IMR-90 (cell line): ENCODE measurements around the gene RUNX1. TPM values are rescaled to one million over a fixed set of nuclear protein-coding genes. Genes with fewer than 3 reads are reported as not detected.

ENCODE experiments used
- ATAC-seq: fragments of 200-7000 bp; cut with Tn5 transposase; 2 replicates; pipeline ENCODE4 v1.9.1; 2020; ENCODE audit warnings: low read depth, mild to moderate bottlenecking, moderate library complexity
- BruUV-seq: library from RNA; stranded (reverse); fragments of 400-500 nt; replicated peaks from 2 replicates; lab custom pipeline; 2021; lab: Mats Ljungman, UMichigan
- CTCF ChIA-PET: fragments of 300-600 bp; formaldehyde crosslinking; extraction: SDS; loops from one replicate; lab custom pipeline; 2021; ENCODE audit warnings: antibody characterized with exemption; lab: Yijun Ruan, JAX
- POLR2A ChIA-PET: fragments of 300-600 bp; sonication (Branson Sonifier 250); formaldehyde crosslinking; loops from one replicate; lab custom pipeline; 2022; ENCODE audit warnings: antibody characterized with exemption; ENCODE audit not compliant: unreplicated experiment; lab: Charles Lee
- DNase-seq: peaks from one replicate; pipeline ENCODE4 v3.0.0; 2013
- H2AFZ ChIP-seq: replicated peaks from 2 replicates; pipeline ENCODE3; 2013; ENCODE audit warnings: low read length, mild to moderate bottlenecking; ENCODE audit not compliant: poor library complexity
- H2AK5ac ChIP-seq: 2 replicates; pipeline ENCODE4 v1.6.1; 2013; ENCODE audit warnings: low read depth, low read length, inconsistent platforms
- H2AK9ac ChIP-seq: replicated peaks from 2 replicates; pipeline ENCODE3; 2013; ENCODE audit warnings: mild to moderate bottlenecking, low read depth, low read length, moderate library complexity; ENCODE audit not compliant: poor library complexity
- H2BK120ac ChIP-seq: 2 replicates; pipeline ENCODE4 v1.6.1; 2013; ENCODE audit warnings: low read depth, low read length, inconsistent platforms
- H2BK15ac ChIP-seq: 3 replicates; pipeline ENCODE4 v1.6.1; 2013; ENCODE audit warnings: low read depth, low read length, inconsistent platforms
- H2BK20ac ChIP-seq: 2 replicates; pipeline ENCODE4 v1.6.1; 2013; ENCODE audit warnings: low read depth, mild to moderate bottlenecking, inconsistent platforms, low read length, moderate library complexity
- H2BK5ac ChIP-seq: 2 replicates; pipeline ENCODE4 v1.6.1; 2013; ENCODE audit warnings: mild to moderate bottlenecking, low read depth, low read length, inconsistent platforms; ENCODE audit not compliant: poor library complexity, severe bottlenecking
- H3K14ac ChIP-seq: replicated peaks from 2 replicates; pipeline ENCODE4 v1.6.1; 2013; ENCODE audit warnings: low read depth, low read length, inconsistent platforms
- H3K18ac ChIP-seq: 2 replicates; pipeline ENCODE4 v1.6.1; 2013; ENCODE audit warnings: low read depth, low read length, control low read depth
- H3K23ac ChIP-seq: 2 replicates; pipeline ENCODE4 v1.6.1; 2013; ENCODE audit warnings: low read depth, low read length, inconsistent platforms
- H3K27ac ChIP-seq: 2 replicates; pipeline ENCODE4 v1.5.1; 2013; ENCODE audit warnings: mild to moderate bottlenecking, control low read depth, low read length; ENCODE audit not compliant: insufficient read depth
- H3K27me3 ChIP-seq: 2 replicates; pipeline ENCODE4 v1.6.1; 2013; ENCODE audit warnings: low read length; ENCODE audit not compliant: control insufficient read depth, insufficient read depth
- H3K36me3 ChIP-seq: 2 replicates; pipeline ENCODE4 v1.6.1; 2013; ENCODE audit warnings: low read length, mixed read lengths; ENCODE audit not compliant: control insufficient read depth, insufficient read depth
- H3K4ac ChIP-seq: 2 replicates; pipeline ENCODE4 v1.6.1; 2013; ENCODE audit warnings: low read depth, low read length, inconsistent platforms
- H3K4me1 ChIP-seq: 2 replicates; pipeline ENCODE4 v1.6.1; 2013; ENCODE audit warnings: low read length, mixed read lengths; ENCODE audit not compliant: control insufficient read depth, insufficient read depth
- H3K4me2 ChIP-seq: 2 replicates; pipeline ENCODE4 v1.6.1; 2013; ENCODE audit warnings: low read depth, mild to moderate bottlenecking, control low read depth, low read length, moderate library complexity
- H3K4me3 ChIP-seq: 2 replicates; pipeline ENCODE4 v1.5.1; 2013; ENCODE audit warnings: low read depth, mild to moderate bottlenecking, control low read depth, low read length, moderate library complexity; ENCODE audit not compliant: insufficient read depth
- H3K56ac ChIP-seq: 2 replicates; pipeline ENCODE4 v1.6.1; 2013; ENCODE audit warnings: low read length, inconsistent platforms; ENCODE audit not compliant: insufficient read depth; ENCODE audit errors: extremely low read depth
- H3K79me1 ChIP-seq, 2 experiments: 2 replicates each; pipeline ENCODE4 v1.6.1; 2013; ENCODE audit warnings: low read length in 2 of 2, inconsistent platforms in 1 of 2, low read depth in 1 of 2
- H3K9ac ChIP-seq: 2 replicates; pipeline ENCODE4 v1.6.1; 2013; ENCODE audit warnings: low read depth, low read length, control low read depth
- H3K9me1 ChIP-seq: 2 replicates; pipeline ENCODE4 v1.6.1; 2013; ENCODE audit warnings: low read length, inconsistent platforms; ENCODE audit not compliant: insufficient read depth
- H3K9me3 ChIP-seq: 2 replicates; pipeline ENCODE4 v1.6.1; 2013; ENCODE audit warnings: low read length; ENCODE audit not compliant: control insufficient read depth, insufficient read depth
- H4K20me1 ChIP-seq: 2 replicates; pipeline ENCODE4 v1.6.1; 2013; ENCODE audit warnings: low read length, inconsistent platforms; ENCODE audit not compliant: insufficient read depth
- H4K5ac ChIP-seq: 2 replicates; pipeline ENCODE4 v1.6.1; 2013; ENCODE audit warnings: mild to moderate bottlenecking, low read depth, low read length, control low read depth
- H4K8ac ChIP-seq, 2 experiments: 2 replicates each; pipeline ENCODE4 v1.6.1; 2013; ENCODE audit warnings: low read depth in 2 of 2, low read length in 2 of 2, control low read depth in 1 of 2, inconsistent platforms in 1 of 2
- H4K91ac ChIP-seq: 2 replicates; pipeline ENCODE4 v1.6.1; 2013; ENCODE audit warnings: low read depth, low read length, inconsistent platforms; ENCODE audit not compliant: insufficient read depth
- CHD1 ChIP-seq: IDR thresholded peaks from 2 replicates; pipeline ENCODE4 v1.6.1; 2012; ENCODE audit warnings: low read depth, low read length, improper control_type of control experiment
- FOS ChIP-seq: fragments of 150-350 bp; IDR thresholded peaks from 2 replicates; pipeline ENCODE4 v1.6.1; 2016; ENCODE audit warnings: low read depth, low read length
- MAFK ChIP-seq: IDR thresholded peaks from 2 replicates; pipeline ENCODE4 v1.6.1; 2012; ENCODE audit warnings: low read depth, low read length, improper control_type of control experiment
- MAZ ChIP-seq: IDR thresholded peaks from 2 replicates; pipeline ENCODE4 v1.6.1; 2012; ENCODE audit warnings: low read depth, mild to moderate bottlenecking, low read length, improper control_type of control experiment, moderate library complexity, borderline replicate concordance
- MXI1 ChIP-seq: IDR thresholded peaks from 2 replicates; pipeline ENCODE4 v1.6.1; 2012; ENCODE audit warnings: low read depth, mild to moderate bottlenecking, low read length, moderate library complexity, borderline replicate concordance
- POLR2A ChIP-seq: IDR thresholded peaks from 2 replicates; pipeline ENCODE4 v1.6.1; 2012; ENCODE audit warnings: mild to moderate bottlenecking, low read depth, low read length
- dilution Hi-C: fragments of 300-500 bp; cut with HindIII; formaldehyde crosslinking; loops from one replicate; pipeline ENCODE4 v1.14.3; 2018; ENCODE audit warnings: low sequenced_read_pairs; ENCODE audit not compliant: unreplicated experiment
- in situ Hi-C: fragments of 300-500 bp; cut with MboI; formaldehyde crosslinking; loops from 3 replicates; pipeline ENCODE4 v1.14.3; 2019; ENCODE audit warnings: low sequenced_read_pairs, inconsistent platforms, mixed read lengths
- intact Hi-C: fragments of 100-400 bp; cut with micrococcal nuclease; formaldehyde crosslinking; loops from 2 replicates; pipeline ENCODE4 v1.10.0; 2022
- polyA plus RNA-seq, 3 experiments: library from polyadenylated mRNA; depleted of rRNA; stranded (reverse); fragments of >200 nt; gene quantifications; 2 replicates each; pipeline ENCODE4 v1.2.3, GENCODE V29; 2012; ENCODE audit warnings: low replicate concordance in 1 of 3
- total RNA-seq: library from RNA; depleted of rRNA; stranded (reverse); fragments of >200 nt; gene quantifications from 2 replicates; pipeline ENCODE4 v1.2.3, GENCODE V29; 2012

The RUNX1 gene
- total and polyA plus RNA-seq, 2 of the 4 experiments (the other 2 are of a cell fraction) = 34.5 to 56.5 TPM

GRCh38 chr21:34983680-34984086 lies 65.4 kb downstream of the RUNX1 start:
- ATAC-seq = peak; percentile 69

More at GRCh38 chr21:34983680-34984086, 65.4 kb downstream of the RUNX1 start:
- no peak overlapping the region for H3K4me3 ChIP-seq
- H2AFZ ChIP-seq = no peak overlapping the region
- peak overlapping the region; percentile 85 for H3K4ac ChIP-seq
- in situ Hi-C loops = no loop called here
- H3K9me1 ChIP-seq = peaks cover 23% of the 10 kb centered on the region
- peak overlapping the region; percentile 78 for H3K56ac ChIP-seq
- TF ChIP-seq MAZ = no peak
- no peak for TF ChIP-seq POLR2A
- no peak for TF ChIP-seq MXI1
- peak; percentile 54 for TF ChIP-seq MAFK
- no peak for TF ChIP-seq CHD1
- TF ChIP-seq FOS = no peak
- DNase-seq = peak; percentile 63
- peaks cover 0 to 25% of the 10 kb centered on the region in 2 experiments; a peak in 2 of 4 replicates for H3K79me1 ChIP-seq
- H3K27ac ChIP-seq = peak overlapping the region; percentile 52
- peak overlapping the region; percentile 83 for H3K18ac ChIP-seq
- peak overlapping the region; percentile 29; the same call in 1 of the 2 replicates for H3K4me2 ChIP-seq
- peak overlapping the region; percentile 97 for H2BK5ac ChIP-seq
- no peaks in the 10 kb centered on the region for H3K36me3 ChIP-seq
- no peaks in the 10 kb centered on the region for H3K27me3 ChIP-seq
- H4K8ac ChIP-seq = peak overlapping the region; percentile 12 to 81
- peak overlapping the region; percentile 80 for H4K91ac ChIP-seq
- ChIA-PET CTCF (interaction anchor here (1.6 kb wide), 1 partner anchor 9 kb away, joined by 8 read pairs; no protein-coding TSS in a partner anchor), POLR2A (no interaction called here)
- intact Hi-C loops = loop anchor here (5.0 kb wide), 1 partner anchor 66 kb away; no protein-coding TSS in a partner anchor
- no peak overlapping the region for H2AK9ac ChIP-seq
- peak overlapping the region; percentile 95 for H2BK120ac ChIP-seq
- H2BK20ac ChIP-seq = peak overlapping the region; percentile 97
- no peaks in the 10 kb centered on the region for H4K20me1 ChIP-seq
- no peak overlapping the region for H3K9ac ChIP-seq
- peak overlapping the region; percentile 95 for H2AK5ac ChIP-seq
- H3K14ac ChIP-seq = peak overlapping the region; percentile 87
- peak overlapping the region; percentile 71; the same call in 1 of the 2 replicates for H3K23ac ChIP-seq
- peak overlapping the region; percentile 98 for H2BK15ac ChIP-seq
- no TSS peak for BruUV-seq
- H3K9me3 ChIP-seq = no peaks in the 10 kb centered on the region
- peaks cover 12% of the 10 kb centered on the region for H3K4me1 ChIP-seq
- dilution Hi-C loops = no loop called here
- H4K5ac ChIP-seq = peak overlapping the region; percentile 59
